K562 (cell line): ENCODE data around the gene ST7. TPM values are rescaled to one million over a fixed set of nuclear protein-coding genes. Genes with fewer than 3 reads are reported as not detected.
A peak's percentile ranks its signal among the peaks of the same experiment; 100 is the strongest.

Experiments used
- FOXJ2 ChIP-seq: fragments of 200-800 bp; sonication (Bioruptor generic); IDR thresholded peaks from 2 replicates; pipeline ENCODE4 v1.6.1; 2016; ENCODE audit warnings: missing genetic modification characterization, missing compliant biosample characterization
- GATAD2B ChIP-seq: fragments of 450-650 bp; IDR thresholded peaks from 2 replicates; pipeline ENCODE4 v1.6.1; 2017; ENCODE audit warnings: mild to moderate bottlenecking, borderline replicate concordance
- HMG20A ChIP-seq: fragments of 450-650 bp; formaldehyde crosslinking; conservative IDR thresholded peaks from 2 replicates; pipeline ENCODE4 v1.4.0; 2020; ENCODE audit warnings: mild to moderate bottlenecking, mixed read lengths
- JUN ChIP-seq, 2 experiments: sonication (generic) in 1 of 2; formaldehyde crosslinking in 1 of 2; IDR thresholded peaks; 2 replicates each; pipeline versions ENCODE4 v1.6.1 to v1.8.0; 2012 to 2022; ENCODE audit warnings: borderline replicate concordance in 2 of 2, mild to moderate bottlenecking in 2 of 2, improper control_type of control experiment in 1 of 2, low read depth in 1 of 2, low read length in 1 of 2, missing genetic modification reagents in 1 of 2
- KAT8 ChIP-seq: fragments of 450-650 bp; IDR thresholded peaks from 2 replicates; pipeline ENCODE4 v1.6.1; 2016; ENCODE audit warnings: low read depth, mild to moderate bottlenecking
- KLF6 ChIP-seq: fragments of 250-450 bp; sonication (Bioruptor Pico); IDR thresholded peaks from 2 replicates; pipeline ENCODE4 v1.4.0; 2020; ENCODE audit warnings: mild to moderate bottlenecking, moderate library complexity, borderline replicate concordance
- MTA1 ChIP-seq: fragments of 450-650 bp; IDR thresholded peaks from 2 replicates; pipeline ENCODE4 v1.6.1; 2017; ENCODE audit warnings: borderline replicate concordance
- MYC ChIP-seq, 2 experiments: fragments of 250-450 bp in 1 of 2; sonication (Bioruptor Pico) in 1 of 2; IDR thresholded peaks; 2 replicates each; pipeline versions ENCODE4 v1.5.1 to v1.6.1; 2012 to 2021; ENCODE audit warnings: low read depth in 2 of 2, borderline replicate concordance in 1 of 2, improper control_type of control experiment in 1 of 2, low read length in 1 of 2, mild to moderate bottlenecking in 1 of 2, moderate library complexity in 1 of 2
- NR2F6 ChIP-seq: fragments of 450-650 bp; formaldehyde crosslinking; IDR thresholded peaks from 2 replicates; pipeline ENCODE4 v1.4.0; 2020; ENCODE audit warnings: mild to moderate bottlenecking
- NRF1 ChIP-seq, 2 experiments: fragments of 450-650 bp; IDR thresholded peaks in 1 of 2; conservative IDR thresholded peaks in 1 of 2; 2 replicates each; pipeline ENCODE4 v1.6.1; 2014; ENCODE audit warnings: mild to moderate bottlenecking in 2 of 2
- RBM39 ChIP-seq: fragments of 200-400 bp; formaldehyde crosslinking; optimal IDR thresholded peaks from 2 replicates; pipeline ENCODE3; 2018; ENCODE audit warnings: low read depth, low read length
- SMAD4 ChIP-seq: fragments of 250-450 bp; sonication (Bioruptor Pico); conservative IDR thresholded peaks from 2 replicates; pipeline ENCODE4 v1.8.0; 2021; ENCODE audit warnings: inconsistent platforms, mild to moderate bottlenecking, moderate library complexity
- ZC3H4 ChIP-seq: sonication (generic); formaldehyde crosslinking; IDR thresholded peaks from 2 replicates; pipeline ENCODE4 v1.9.0; 2021; ENCODE audit warnings: missing genetic modification reagents, borderline replicate concordance
- ZKSCAN3 ChIP-seq: fragments of 250-450 bp; sonication (Bioruptor Pico); IDR thresholded peaks from 2 replicates; pipeline ENCODE4 v1.4.0; 2020
- ZNF143 ChIP-seq: sonication (generic); formaldehyde crosslinking; IDR thresholded peaks from 2 replicates; pipeline ENCODE4 v1.9.0; 2022; ENCODE audit warnings: mild to moderate bottlenecking, missing genetic modification reagents
- ZNF174 ChIP-seq: fragments of 250-450 bp; sonication (Bioruptor Pico); IDR thresholded peaks from 2 replicates; pipeline ENCODE4 v1.4.0; 2020; ENCODE audit warnings: mild to moderate bottlenecking
- polyA plus RNA-seq, 8 experiments: library from polyadenylated mRNA; depleted of rRNA in 4 of 8; stranded (reverse) in 5 of 8; unstranded in 3 of 8; fragments of >200 nt; fragmentation: Nextera tagmentation in 2 of 8; fragmentation: Illumina TruSeq in 1 of 8; extraction: Ambion mirVana in 2 of 8; extraction: Trizol in 1 of 8; gene quantifications; 2 replicates each; pipeline versions ENCODE4 v1.2.1 to v1.2.3, GENCODE V29; 2011 to 2014; ENCODE audit warnings: inconsistent platforms in 1 of 8, missing spikeins in 1 of 8
- total RNA-seq, 7 experiments: library from RNA; depleted of rRNA in 6 of 7; stranded (reverse); fragments of >200 nt in 6 of 7; fragmentation: Illumina TruSeq in 2 of 7; extraction: Trizol in 2 of 7; gene quantifications; 2 replicates each; pipeline versions ENCODE4 v1.2.1 to v1.2.3, GENCODE V29; 2011 to 2021; ENCODE audit warnings: low replicate concordance in 1 of 7
- TF ChIP-seq, protein P1 (sequence below): fragments of 450-650 bp; IDR thresholded peaks from 2 replicates; pipeline ENCODE4 v1.6.1; 2014; ENCODE audit warnings: low read depth, mild to moderate bottlenecking, moderate library complexity, borderline replicate concordance
- TF ChIP-seq, protein P2 (sequence below): fragments of 450-650 bp; IDR thresholded peaks from 2 replicates; pipeline ENCODE4 v1.7.0; 2016; ENCODE audit warnings: borderline replicate concordance
- TF ChIP-seq, protein P3 (sequence below): fragments of 450-650 bp; IDR thresholded peaks from 2 replicates; pipeline ENCODE4 v1.6.1; 2018; ENCODE audit not compliant: partially characterized antibody

ST7 gene
- total and polyA plus RNA-seq, 9 of the 15 experiments (the other 6 are each of a cell fraction or from before 2014, with no cell fraction given): 23.9 to 56.3 (median 36.9) TPM

DNA sequence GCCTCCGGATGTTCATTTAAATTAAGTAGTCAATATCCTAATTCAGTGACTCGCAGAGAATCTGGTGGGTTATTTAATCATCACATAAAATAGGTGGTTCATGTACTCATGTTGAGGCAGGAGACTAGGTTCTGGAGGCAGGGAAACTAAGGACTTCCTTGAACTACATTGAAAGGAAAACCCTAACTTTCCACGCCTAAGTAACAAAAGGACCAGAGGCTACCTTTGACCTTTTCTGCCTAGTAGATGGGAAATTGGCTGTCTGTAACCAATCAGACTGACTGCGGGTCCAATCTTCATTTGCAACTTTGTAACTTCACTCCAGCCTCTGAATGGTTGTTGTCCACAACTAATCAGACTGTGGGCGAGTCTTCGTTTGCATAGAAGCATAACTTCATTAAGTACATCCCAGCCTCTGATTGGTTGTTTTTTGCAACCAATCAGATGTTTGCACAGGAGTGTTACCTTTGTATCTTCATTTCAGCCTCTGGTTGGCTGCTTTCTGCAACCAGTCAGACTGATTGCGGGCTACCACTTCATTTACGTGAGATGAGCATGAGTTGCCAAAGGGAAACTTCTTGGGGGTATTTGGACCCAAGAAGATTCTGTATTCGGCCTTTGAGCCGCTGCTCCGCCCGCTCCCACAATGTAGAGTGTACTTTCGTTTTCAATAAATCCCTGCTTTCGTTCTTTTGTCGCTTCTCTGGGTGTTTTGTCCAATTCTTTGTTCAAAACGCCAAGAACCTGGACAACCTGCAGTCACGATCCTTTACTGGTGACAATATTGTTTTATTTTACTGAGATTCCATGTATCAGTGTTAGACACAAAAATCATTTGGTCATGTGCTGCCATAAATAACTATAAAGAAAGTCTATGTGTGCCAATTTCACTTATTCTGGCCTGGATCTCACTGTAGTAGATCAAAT is 1.7 kb upstream of the ST7 start (continued):
- TF ChIP-seq JUN (IDR thresholded peaks at IDR 0.05; ENCODE audit: borderline replicate concordance, low read depth, low read length): peak; percentile 2; the same call in 1 of the 2 replicates
- no peak for TF ChIP-seq JUN (CRISPR knock-in tag; IDR thresholded peaks at IDR 0.05; ENCODE audit: borderline replicate concordance)
- TF ChIP-seq KLF6: no peak
- no peak for TF ChIP-seq GATAD2B
- no peak for TF ChIP-seq NR2F6 (CRISPR knock-in tag)
- TF ChIP-seq ZC3H4: no peak
- TF ChIP-seq HMG20A: no peak
- TF ChIP-seq FOXJ2 (tag): no peak; the same call in 1 of the 2 replicates
- TF ChIP-seq MYC (IDR thresholded peaks at IDR 0.05; ENCODE audit: low read depth, low read length): no peak
- no peak for TF ChIP-seq MYC (CRISPR knock-in tag; IDR thresholded peaks at IDR 0.05; ENCODE audit: borderline replicate concordance, low read depth)
- TF ChIP-seq, protein P1, sequence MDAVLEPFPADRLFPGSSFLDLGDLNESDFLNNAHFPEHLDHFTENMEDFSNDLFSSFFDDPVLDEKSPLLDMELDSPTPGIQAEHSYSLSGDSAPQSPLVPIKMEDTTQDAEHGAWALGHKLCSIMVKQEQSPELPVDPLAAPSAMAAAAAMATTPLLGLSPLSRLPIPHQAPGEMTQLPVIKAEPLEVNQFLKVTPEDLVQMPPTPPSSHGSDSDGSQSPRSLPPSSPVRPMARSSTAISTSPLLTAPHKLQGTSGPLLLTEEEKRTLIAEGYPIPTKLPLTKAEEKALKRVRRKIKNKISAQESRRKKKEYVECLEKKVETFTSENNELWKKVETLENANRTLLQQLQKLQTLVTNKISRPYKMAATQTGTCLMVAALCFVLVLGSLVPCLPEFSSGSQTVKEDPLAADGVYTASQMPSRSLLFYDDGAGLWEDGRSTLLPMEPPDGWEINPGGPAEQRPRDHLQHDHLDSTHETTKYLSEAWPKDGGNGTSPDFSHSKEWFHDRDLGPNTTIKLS: no peak
- no peak for TF ChIP-seq ZNF174 (CRISPR knock-in tag)
- TF ChIP-seq RBM39: peak; percentile 42
- TF ChIP-seq, protein P2, sequence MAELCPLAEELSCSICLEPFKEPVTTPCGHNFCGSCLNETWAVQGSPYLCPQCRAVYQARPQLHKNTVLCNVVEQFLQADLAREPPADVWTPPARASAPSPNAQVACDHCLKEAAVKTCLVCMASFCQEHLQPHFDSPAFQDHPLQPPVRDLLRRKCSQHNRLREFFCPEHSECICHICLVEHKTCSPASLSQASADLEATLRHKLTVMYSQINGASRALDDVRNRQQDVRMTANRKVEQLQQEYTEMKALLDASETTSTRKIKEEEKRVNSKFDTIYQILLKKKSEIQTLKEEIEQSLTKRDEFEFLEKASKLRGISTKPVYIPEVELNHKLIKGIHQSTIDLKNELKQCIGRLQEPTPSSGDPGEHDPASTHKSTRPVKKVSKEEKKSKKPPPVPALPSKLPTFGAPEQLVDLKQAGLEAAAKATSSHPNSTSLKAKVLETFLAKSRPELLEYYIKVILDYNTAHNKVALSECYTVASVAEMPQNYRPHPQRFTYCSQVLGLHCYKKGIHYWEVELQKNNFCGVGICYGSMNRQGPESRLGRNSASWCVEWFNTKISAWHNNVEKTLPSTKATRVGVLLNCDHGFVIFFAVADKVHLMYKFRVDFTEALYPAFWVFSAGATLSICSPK: no peak
- peak; percentile 43 to 48; a peak in 2 of 4 replicates for TF ChIP-seq NRF1 (conservative IDR thresholded peaks at IDR 0.05 in 1 of 2, IDR thresholded peaks at IDR 0.05 in 1 of 2)
- TF ChIP-seq SMAD4: no peak
- TF ChIP-seq, protein P3, sequence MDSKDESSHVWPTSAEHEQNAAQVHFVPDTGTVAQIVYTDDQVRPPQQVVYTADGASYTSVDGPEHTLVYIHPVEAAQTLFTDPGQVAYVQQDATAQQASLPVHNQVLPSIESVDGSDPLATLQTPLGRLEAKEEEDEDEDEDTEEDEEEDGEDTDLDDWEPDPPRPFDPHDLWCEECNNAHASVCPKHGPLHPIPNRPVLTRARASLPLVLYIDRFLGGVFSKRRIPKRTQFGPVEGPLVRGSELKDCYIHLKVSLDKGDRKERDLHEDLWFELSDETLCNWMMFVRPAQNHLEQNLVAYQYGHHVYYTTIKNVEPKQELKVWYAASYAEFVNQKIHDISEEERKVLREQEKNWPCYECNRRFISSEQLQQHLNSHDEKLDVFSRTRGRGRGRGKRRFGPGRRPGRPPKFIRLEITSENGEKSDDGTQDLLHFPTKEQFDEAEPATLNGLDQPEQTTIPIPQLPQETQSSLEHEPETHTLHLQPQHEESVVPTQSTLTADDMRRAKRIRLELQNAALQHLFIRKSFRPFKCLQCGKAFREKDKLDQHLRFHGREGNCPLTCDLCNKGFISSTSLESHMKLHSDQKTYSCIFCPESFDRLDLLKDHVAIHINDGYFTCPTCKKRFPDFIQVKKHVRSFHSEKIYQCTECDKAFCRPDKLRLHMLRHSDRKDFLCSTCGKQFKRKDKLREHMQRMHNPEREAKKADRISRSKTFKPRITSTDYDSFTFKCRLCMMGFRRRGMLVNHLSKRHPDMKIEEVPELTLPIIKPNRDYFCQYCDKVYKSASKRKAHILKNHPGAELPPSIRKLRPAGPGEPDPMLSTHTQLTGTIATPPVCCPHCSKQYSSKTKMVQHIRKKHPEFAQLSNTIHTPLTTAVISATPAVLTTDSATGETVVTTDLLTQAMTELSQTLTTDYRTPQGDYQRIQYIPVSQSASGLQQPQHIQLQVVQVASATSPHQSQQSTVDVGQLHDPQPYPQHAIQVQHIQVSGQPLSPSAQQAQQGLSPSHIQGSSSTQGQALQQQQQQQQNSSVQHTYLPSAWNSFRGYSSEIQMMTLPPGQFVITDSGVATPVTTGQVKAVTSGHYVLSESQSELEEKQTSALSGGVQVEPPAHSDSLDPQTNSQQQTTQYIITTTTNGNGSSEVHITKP: no peak
- no peak for TF ChIP-seq KAT8
- TF ChIP-seq MTA1: 0 out of 2 replicates have a peak, but pooled peaks have one; percentile 17
- TF ChIP-seq ZNF143: no peak
- no peak for TF ChIP-seq ZKSCAN3 (CRISPR knock-in tag)
